ENCODE data around the gene PORCN. TPM values are rescaled to one million over a fixed set of nuclear protein-coding genes. Genes with fewer than 3 reads are reported as not detected.

The PORCN gene
- total and polyA plus RNA-seq, 9 of the 15 experiments (the other 6 are each of a cell fraction or from before 2014, with no cell fraction given): 0.34 to 5.1 (median 2.8) TPM

DNA sequence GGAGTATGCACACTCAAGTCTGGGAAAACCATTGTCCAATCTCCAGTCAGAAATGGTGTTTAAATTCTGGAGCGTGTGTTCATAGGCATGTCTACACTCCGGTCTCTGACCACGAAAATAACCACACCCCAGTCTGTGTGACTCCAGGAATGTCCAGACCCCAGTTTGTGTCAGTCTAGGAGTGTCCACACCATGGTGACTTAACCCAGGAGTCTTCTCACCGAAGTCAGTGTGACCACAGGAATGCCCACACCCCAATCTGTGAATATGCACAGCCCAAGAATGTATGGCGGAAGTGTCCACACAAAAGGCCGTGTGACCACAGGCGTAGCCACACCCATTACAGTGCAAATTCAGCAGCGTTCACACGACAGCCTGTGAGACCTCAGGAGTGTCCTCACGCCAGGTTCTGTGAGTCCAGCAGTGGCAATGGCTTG, 21.4 kb upstream of the PORCN start (continued):
- no peak for TF ChIP-seq ZNF431 (CRISPR knock-in tag; IDR thresholded peaks at IDR 0.05)
- TF ChIP-seq ZBTB26 (CRISPR knock-in tag; IDR thresholded peaks at IDR 0.05): no peak
- TF ChIP-seq CREM (IDR thresholded peaks at IDR 0.05; ENCODE audit: low read depth): 0 out of 2 replicates have a peak, but pooled peaks have one; percentile 53
- TF ChIP-seq E4F1 (CRISPR knock-in tag; IDR thresholded peaks at IDR 0.05; ENCODE audit: borderline replicate concordance): no peak
- no peak for TF ChIP-seq POLR3G (IDR thresholded peaks at IDR 0.05; ENCODE audit: extremely low read depth, insufficient read length, insufficient replicate concordance)
- TF ChIP-seq SMARCA5 (IDR thresholded peaks at IDR 0.05): no peak
- no peak for TF ChIP-seq TSC22D4 (tag; IDR thresholded peaks at IDR 0.05)
- TF ChIP-seq, protein P1, sequence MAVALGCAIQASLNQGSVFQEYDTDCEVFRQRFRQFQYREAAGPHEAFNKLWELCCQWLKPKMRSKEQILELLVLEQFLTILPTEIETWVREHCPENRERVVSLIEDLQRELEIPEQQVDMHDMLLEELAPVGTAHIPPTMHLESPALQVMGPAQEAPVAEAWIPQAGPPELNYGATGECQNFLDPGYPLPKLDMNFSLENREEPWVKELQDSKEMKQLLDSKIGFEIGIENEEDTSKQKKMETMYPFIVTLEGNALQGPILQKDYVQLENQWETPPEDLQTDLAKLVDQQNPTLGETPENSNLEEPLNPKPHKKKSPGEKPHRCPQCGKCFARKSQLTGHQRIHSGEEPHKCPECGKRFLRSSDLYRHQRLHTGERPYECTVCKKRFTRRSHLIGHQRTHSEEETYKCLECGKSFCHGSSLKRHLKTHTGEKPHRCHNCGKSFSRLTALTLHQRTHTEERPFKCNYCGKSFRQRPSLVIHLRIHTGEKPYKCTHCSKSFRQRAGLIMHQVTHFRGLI (CRISPR knock-in tag; IDR thresholded peaks at IDR 0.05): no peak
- no peak for TF ChIP-seq FOXA1 (IDR thresholded peaks at IDR 0.05; ENCODE audit: borderline replicate concordance)
- TF ChIP-seq, protein P2, sequence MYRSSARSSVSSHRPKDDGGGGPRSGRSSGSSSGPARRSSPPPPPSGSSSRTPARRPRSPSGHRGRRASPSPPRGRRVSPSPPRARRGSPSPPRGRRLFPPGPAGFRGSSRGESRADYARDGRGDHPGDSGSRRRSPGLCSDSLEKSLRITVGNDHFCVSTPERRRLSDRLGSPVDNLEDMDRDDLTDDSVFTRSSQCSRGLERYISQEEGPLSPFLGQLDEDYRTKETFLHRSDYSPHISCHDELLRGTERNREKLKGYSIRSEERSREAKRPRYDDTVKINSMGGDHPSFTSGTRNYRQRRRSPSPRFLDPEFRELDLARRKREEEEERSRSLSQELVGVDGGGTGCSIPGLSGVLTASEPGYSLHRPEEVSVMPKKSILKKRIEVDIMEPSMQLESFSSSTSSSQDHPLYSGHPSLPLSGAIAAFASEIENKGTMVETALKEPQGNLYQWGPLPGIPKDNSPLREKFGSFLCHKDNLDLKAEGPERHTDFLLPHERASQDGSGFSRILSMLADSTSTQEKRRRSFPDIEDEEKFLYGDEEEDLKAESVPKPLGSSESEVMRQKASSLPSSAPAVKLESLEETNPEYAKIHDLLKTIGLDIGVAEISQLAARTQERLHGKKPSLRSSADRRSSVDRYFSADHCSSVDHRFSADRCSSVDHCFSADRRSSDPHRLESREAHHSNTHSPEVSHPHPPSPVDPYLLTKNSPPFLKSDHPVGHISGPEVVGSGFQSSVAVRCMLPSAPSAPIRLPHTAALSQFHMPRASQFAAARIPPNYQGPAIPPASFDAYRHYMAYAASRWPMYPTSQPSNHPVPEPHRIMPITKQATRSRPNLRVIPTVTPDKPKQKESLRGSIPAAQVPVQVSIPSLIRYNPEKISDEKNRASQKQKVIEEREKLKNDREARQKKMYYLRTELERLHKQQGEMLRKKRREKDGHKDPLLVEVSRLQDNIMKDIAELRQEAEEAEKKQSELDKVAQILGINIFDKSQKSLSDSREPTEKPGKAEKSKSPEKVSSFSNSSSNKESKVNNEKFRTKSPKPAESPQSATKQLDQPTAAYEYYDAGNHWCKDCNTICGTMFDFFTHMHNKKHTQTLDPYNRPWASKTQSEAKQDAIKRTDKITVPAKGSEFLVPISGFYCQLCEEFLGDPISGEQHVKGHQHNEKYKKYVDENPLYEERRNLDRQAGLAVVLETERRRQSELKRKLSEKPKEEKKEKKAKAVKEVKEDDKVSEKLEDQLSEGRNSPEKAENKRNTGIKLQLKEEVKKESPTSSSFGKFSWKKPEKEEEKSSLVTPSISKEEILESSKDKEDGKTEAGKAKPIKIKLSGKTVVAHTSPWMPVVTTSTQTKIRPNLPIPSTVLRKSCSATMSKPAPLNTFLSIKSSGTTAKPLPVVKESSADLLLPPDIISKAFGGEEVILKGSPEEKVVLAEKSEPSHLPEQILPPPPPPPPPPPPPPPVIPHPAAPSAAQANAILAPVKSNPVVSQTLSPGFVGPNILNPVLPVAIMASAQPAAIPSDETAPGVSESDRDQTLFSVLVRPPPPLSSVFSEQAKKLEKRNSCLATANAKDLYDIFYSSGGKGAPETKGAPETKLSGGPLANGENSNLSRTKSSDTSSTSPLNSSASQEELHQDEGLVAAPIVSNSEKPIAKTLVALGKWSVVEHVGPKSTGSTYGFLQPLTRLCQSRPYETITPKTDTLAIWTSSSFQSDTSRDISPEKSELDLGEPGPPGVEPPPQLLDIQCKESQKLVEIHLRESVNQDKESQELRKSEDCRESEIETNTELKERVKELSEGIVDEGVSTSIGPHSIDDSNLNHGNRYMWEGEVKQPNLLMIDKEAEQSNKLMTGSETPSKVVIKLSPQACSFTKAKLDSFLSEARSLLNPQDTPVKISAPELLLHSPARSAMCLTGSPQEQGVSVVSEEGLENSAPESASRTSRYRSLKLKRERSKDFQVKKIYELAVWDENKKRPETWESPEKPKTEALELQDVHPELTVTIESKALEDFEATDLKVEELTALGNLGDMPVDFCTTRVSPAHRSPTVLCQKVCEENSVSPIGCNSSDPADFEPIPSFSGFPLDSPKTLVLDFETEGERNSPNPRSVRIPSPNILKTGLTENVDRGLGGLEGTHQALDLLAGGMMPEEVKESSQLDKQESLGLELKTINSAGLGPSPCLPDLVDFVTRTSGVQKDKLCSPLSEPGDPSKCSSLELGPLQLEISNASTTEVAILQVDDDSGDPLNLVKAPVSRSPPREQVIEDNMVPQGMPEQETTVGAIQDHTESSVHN (IDR thresholded peaks at IDR 0.05; ENCODE audit: borderline replicate concordance in 1 of 2, low read depth in 1 of 2): peak in 1 of 2 experiments; percentile 48; a peak in 1 of 4 replicates
- no peak for TF ChIP-seq STAG1 (CRISPR knock-in tag; IDR thresholded peaks at IDR 0.05; ENCODE audit: borderline replicate concordance)
- no peak for TF ChIP-seq GABPA (tag; conservative IDR thresholded peaks at IDR 0.05; ENCODE audit: low read depth)
- TF ChIP-seq ETV5 (CRISPR knock-in tag; IDR thresholded peaks at IDR 0.05; ENCODE audit: low read depth): peak; percentile 34; the same call in 1 of the 2 replicates
- no peak for TF ChIP-seq EP300 (IDR thresholded peaks at IDR 0.05; ENCODE audit: low read length)
